ENCODE measurements around the gene MID1.

Gene MID1

DNA sequence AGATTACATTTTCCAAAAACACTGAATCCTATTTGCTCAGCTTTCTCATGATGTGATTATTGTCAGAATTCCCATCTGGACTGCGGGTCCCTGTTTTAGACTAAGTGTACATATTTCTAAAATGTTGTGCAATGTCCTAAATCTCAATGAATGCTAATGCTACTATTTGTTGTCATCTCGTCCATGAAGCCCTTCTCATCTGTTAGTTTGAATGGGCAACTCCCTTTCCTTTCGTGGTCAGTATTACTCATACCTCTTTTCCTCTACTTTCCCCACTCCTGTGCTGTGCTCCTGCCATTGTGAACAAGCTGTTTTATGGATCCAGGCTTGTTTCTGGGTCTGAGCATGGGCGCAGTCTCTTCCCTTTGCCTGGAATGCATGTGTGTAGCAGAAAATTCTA lies 91.0 kb downstream of the MID1 start:
- no peak for DNase-seq (ENCODE audit: low read depth)

DNA sequence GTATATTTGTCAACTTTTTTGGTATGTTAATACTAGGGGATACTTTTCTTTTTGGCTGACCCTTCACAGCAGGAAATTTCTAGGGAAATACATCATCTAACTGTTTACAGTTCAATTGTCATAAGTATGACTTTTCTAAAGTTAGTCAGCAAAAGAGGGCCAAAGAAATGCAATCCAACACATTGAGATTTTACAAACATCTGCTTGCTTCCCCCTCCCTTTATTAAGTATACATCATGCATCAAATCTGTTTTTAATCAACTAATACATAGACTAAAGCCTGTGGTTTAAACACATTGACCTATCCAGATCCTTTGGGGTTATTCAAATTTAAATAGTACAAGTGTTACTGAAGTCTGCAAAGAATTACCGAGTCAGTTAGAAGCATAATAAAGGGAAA lies 93.9 kb downstream of the MID1 start:
- no peak for DNase-seq (ENCODE audit: low read depth)

DNA sequence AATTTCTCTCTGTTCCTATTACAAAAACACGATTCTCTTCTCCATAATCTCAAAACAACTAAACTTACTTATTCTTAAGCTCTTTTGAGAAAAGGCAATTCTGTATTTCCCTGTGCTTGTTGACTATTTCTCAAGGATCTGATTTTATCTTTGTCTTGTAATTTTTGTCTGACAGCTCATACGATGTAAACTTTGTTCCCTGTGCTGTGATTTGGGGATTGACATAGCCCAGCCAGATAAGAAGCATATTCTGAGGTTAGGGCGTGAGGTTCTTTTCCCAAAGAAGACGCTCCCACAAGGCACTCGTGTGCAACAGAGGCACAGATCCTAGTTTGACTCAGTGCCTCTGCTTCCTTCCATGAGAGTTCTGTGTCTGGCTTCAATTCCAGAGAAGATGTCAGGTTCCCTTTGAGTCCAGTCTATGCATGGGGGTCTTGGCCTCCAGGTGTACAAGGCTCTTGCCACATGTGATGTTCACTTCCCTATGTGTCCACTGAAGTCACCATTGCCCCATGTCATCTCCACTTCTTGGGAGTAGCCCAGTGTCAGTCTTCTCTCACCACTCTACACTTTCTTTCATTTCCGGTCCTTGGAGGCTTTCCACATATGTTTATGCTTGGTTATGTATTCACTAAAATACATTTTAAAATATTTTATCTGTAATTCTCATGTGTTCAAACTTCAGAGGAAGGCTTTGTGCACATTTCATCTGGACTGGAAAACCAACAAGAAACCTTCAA lies 94.8 kb downstream of the MID1 start:
- DNase-seq (ENCODE audit: low read depth) = no peak

DNA sequence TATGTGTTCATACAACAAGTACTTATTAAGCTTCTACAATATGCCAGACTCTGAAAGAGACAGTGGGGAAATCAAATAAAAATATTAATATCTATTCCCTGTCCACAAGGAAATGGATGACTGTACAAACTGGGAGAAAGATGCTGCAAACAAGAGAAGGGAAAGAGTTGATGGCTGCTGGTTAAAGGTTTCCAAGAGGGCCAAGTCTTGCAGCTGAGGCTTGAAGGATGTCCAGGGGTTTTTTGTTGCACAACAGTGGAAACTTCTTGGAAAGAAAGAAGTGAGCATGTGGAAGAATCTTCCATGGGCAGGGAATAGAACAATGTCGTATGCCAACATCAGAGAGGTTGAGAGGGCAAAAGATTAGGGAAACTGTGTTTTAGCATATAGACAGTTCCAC lies 95.8 kb downstream of the MID1 start:
- no peak for DNase-seq (ENCODE audit: low read depth)

DNA sequence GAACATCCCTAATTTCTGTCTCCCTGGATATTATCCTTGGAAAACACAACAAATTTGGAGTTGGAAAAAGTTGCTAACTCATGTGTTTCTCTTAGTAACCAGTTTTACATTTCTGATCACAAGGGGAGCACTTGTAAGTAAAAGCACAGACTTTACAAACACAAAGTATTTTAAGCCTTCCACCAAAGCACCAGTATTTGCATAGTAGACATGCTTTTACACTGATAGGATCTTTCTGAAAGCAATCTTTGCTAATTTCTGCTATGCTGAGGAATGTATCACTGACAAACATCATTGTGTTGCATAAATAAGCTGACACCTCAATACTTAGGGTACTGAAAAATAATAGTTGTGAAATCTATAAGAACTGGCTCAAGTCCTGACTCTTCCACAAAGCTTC lies 100.6 kb downstream of the MID1 start:
- DNase-seq (ENCODE audit: low read depth) = no peak

DNA sequence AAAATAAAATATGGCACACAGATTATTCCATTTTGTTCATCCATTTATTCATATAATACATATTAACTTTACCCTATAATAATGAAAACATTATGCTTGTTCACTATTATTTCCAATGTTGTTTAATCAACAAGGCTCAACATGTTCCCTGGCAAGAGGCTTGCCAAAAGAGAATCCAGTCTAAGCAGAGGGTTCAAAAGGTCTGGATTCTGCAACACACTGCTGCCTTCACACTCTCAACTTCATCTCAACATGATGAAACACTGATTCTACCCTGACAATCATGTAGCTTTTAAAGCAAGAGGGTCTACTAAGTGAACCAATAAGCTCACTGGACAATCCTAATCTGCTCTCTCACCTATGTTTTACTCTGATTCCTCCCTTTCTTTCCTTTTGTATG lies 101.1 kb downstream of the MID1 start:
- no peak for DNase-seq (ENCODE audit: low read depth)

DNA sequence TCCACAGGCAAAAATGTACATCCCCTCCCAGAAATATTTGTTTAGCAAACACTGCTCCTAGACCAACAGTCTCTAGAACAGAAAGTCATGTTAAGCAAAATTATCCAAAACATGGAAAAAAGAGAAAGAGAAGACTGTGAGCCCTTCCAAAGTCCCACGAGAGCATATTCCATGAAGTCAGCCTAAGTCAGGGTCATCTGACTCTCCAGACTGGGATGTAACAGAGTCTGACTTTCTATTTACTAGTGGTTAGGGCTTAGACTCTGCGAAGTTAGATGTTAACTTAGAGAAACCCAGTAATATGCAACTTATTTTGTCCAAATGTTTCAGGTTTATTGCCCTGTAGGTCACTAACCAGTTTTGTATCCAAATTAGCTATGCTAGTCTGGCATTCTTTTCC lies 102.3 kb downstream of the MID1 start:
- no peak for DNase-seq (ENCODE audit: low read depth)

DNA sequence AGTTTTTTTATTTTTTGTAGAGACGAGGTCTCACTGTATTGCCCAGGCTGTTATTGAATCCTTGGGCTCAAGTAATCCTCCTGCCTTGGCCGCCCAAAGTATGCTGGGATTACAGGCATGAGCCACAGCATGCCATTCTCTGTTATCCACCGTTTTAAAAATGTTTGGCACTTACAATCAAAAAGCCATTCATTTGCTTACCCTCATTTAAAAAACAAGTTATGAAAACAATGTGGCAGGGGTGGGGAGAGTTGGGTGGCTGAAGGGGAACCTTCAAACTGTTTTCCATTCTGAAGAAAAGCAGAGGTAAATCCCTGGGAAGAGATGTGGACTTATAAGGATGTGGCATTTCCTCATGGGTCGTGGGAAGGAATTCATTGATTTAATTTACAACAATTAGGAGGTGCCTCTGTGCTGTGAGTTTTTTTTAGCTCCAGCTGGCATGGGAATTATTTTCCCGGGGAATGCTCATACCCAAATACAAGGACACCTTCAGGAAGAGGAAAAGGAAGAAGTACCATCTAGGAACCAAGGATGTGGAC lies 103.5 kb downstream of the MID1 start:
- DNase-seq (ENCODE audit: low read depth) = no peak

DNA sequence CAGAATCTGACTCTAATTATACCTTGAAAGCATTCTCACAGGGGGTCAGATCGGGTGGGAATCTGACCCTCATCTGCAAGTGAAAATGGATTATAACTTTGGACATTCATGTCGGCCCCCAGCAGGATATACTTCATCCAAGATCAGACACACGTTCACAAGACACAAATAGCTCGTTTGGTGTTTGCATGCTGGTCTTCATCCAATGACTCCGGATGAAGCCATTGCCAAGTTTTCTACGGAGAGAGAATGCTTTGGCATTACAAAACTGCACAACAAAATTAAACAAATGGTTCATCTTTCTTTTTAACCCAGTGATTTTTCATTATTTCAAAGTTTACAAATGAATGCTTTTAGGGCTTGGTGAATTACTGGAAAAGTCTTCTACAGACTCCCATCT lies 105.5 kb downstream of the MID1 start:
- DNase-seq (ENCODE audit: low read depth) = no peak

DNA sequence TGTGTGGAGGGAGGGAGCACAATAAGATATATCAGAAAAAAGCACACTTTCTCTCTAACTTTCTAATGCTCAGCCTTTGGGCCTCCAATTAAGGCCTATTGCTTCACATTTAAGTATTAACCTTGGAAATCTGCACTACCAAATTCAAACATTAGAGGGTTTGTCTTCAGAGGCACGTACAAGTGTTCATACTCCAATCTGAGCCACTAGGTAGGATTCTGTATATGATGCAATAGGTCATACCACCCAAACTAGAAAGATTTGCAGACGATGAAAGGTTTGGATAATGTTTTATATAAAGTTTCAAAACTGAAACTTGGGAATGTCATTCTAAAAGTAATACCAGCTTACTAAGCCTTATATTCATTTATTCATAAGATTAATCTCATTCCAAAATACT lies 106.4 kb downstream of the MID1 start:
- no peak for DNase-seq (ENCODE audit: low read depth)

DNA sequence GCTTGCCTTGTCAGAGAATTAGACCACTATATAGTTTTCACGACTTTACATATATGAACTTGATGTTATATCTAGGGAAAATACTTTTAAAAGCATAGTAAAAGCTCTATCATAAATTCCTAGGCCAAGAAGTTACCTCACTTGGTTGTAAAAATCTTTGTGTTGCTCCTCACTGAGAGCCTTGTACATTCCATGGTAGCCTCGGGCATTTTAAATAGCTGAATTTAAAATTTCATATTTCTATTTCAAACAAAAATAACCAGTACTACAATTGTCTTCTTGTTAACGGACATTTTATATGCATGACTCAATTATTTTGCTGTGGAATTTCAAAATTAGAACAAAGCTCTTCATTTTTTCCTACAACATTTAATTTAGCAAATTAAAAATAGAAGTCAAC lies 107.6 kb downstream of the MID1 start:
- no peak for DNase-seq (ENCODE audit: low read depth)

DNA sequence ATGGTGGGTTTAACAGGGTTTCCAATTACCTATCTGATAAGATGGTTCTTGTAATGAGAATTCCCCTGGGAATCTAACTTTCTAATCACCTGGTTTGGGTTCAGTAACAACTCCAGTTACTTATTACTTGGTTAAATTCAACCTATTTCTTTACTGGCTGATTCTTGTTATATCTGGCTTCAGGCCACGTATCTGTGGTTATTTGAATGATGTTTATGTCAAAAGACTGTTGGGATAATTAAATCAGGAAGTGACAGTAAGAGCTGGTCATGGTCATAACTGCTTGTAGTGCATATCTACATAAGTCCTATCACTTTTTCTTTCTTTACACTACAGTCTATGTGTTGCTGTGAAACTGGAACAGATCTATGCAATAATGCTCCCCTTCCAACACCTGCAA lies 108.1 kb downstream of the MID1 start:
- no peak for DNase-seq (ENCODE audit: low read depth)

DNA sequence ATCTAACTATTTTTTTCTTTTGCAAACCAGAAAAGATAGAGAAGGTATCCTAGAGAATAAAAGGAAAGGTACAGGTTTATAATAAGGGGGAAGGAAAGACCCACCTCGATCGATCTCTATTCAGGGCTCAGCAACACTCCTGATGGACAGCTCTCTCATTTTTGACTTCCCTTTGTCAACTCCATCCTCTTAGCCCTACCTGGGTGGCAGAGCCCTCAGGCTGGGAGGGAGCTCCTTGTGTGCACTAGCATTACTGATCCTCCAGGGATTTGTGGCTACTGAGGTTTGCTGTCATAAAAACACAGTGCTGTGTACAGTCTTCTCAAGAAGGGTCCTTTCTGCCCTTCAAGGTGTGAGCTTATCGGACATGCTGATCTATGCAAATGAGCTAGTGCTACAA lies 111.0 kb downstream of the MID1 start:
- no peak for DNase-seq (ENCODE audit: low read depth)

DNA sequence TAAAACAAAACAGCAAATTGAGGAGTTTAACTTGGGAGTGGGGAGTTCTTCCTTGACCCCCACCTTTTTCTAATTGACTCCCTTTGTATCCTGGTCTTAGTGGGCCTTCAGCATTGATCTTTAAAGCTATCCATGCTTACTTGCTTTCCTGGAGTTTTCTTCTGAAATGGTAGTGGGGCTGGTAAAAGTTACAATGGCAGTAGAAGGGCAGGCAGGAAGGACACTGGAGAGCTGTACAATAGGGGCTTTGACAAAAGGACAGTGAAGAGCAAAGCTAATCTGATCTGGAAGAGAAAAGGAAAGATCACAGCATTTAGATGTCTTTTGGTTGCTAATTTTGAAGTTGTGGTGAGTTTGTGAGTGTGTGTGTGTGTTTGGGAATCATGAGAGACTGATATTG lies 111.5 kb downstream of the MID1 start:
- no peak for DNase-seq (ENCODE audit: low read depth)

DNA sequence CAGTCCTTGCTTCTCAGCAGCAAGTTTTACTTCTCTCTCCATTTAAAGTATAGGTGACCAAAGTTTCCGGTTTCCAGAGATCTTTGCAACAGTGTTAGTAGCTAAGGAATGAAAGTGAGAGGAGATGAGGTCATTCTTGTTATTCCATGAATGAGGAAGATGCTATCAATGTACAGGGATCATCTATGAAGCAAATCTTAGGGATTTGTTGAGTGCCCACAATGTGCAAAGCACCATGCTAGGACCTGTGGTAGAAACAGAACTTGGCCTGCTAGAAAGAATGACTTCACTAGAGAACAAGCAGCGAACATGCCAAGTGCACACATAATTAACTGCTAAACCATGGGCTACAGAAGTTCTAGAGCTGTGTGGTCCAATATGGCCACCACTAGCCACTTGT lies 112.5 kb downstream of the MID1 start:
- DNase-seq (ENCODE audit: low read depth) = no peak

DNA sequence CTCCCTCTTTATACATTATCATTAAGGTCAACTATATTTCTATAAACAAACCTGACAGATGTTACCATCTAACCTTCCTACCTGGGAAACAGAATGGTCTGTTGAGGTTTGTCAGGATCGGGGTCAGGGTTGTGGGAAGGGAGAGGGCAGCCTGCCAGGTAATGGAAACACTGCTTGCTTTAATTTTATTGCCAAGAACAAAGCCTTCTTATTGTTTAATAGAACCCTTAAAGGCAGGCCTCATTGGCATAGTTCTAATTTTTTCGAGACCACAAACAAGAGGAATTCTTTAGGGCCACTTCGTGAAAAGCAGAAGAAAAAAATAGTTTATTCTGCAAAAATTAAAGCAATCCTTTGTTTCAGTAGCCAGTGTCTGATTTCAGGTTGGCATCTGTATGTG lies 113.2 kb downstream of the MID1 start:
- DNase-seq (ENCODE audit: low read depth) = no peak

DNA sequence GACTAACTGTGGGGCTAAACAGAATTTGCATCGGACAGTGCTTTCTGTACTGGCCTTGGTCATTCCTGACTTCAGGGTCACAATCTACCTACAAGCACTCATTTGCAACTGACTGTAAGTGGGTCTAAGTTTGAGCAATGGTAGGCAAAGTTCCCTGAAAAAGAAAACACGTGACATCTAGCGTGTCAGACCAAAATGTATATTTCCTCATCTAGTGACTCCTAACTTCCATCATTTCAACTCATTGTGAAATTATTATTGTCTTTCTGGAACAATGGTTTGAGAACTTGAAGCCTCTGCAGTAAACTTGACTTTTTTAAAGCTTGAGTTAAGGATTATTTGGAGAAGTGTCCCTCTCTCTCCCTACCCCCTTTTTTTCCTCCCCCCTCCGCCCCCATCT lies 113.6 kb downstream of the MID1 start:
- no peak for DNase-seq (ENCODE audit: low read depth)

DNA sequence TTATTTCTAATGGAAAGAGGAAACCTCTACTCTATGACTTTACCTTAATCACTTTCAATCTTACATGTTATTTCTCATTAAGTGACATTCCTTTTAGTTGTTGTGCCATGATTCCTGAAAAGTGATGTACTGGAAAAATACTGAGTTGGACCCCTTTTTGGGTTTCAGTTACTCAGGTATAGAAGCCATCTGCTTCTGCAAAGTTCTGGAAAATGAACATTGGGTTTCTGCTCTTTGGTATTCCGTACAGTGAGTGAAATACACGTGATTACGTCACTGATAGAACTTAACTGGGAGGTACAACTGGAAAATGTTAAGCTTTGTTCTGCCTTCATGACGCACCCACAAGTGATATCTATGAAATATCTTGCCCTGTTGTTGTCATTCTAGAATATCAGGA lies 114.7 kb downstream of the MID1 start:
- DNase-seq (ENCODE audit: low read depth) = no peak

DNA sequence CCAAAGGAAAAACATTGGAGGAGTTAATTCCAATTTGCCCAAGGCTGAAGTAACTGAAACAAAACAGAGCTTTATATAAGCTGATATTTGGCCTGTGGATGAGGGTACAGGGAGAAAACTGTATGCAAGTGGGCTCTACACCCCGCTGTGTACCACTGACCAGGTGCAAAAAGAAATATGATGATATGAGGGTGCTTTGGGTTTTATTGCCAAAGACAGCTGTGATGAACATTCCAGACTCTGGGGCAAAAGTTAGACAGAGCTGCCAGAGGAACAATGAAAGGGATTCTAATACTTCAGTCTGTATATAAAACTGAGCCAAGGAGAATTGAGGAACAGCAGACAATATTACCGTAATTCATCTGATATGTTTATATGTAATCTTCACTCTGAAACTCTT lies 117.4 kb downstream of the MID1 start:
- no peak for DNase-seq (ENCODE audit: low read depth)

DNA sequence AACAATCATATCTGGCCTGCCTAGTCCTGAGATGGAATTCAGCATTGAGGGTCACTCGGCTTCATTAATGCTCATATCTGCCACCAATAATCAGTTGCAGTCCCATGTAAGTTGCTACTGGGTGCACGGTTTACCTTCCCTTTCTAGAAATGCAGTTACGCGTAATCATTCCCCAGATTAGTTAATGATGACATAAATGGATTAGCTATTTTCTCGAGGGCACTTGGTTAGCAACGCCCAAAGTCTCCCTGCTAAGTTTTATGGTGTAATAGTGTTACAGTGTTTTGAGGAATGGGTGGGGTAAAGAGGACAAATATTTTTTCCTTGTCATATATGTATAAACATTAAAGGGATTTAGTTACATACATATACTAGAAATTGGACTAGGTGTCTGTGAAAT lies 118.8 kb downstream of the MID1 start:
- DNase-seq (ENCODE audit: low read depth) = no peak

DNA sequence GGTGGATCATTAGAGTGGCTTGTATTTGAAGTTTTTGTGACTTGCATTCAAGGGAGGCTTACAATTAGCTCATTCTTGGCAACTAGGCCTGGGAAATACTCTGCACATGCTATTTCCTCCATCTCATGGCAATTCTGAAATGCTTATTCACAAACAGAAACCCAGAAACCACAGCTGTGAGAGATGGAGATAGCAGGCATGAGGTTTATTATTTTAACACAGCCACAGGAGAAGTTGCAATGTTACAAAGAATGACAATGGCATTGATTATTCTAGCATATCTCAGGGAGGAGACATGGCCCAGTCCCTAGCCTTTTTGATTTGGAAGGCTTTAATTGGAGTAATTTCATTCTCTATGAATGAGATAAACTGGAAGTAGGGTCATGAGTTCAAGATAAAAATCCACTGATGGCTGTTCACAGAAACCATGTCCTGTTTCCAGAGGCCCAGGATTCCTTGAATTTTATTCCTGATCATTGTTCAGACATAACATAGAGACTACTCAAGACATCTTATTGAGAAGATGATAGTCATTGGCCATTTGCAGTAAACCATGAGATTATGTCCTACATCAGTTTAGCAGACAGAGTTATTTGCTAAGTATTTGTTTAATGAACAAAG lies 123.9 kb downstream of the MID1 start:
- DNase-seq (ENCODE audit: low read depth) = no peak

DNA sequence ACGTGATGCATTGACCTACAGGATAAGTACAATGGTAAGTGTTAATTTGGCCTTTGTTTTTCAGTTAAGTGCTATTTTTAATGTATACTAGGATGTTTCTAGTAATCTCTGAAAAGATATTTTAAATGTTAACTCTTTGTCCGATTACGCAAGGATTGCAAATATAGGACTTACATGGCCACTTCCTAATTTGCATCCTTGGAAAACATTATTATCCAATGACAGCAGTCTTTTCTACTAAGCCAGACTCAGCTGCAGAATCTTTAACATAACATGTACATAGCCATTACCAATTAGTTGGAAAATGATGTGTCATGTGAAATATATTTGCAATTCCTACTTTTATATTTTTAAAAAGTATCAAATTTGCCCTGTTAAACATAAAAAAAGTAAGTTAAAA lies 124.7 kb downstream of the MID1 start:
- no peak for DNase-seq (ENCODE audit: low read depth)

DNA sequence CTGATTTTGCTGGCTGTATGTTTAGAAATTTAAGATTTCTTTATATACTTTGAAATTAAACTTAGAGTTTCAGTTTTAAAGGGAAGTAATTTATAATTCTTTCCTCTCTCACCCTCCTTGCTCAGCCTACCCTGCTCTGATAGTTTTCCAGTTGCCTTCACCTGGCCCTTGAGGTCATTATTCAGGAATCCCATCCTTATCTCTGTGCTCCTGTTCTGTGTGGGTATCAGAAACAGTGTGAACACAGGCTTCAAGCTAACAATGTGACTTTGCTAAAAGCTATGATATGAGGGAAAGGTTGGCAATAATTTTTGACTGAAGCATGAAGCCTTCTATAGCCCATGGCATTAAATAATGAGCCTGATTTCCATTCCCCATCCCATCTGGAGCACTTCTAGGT lies 128.1 kb downstream of the MID1 start:
- DNase-seq (ENCODE audit: low read depth) = no peak

DNA sequence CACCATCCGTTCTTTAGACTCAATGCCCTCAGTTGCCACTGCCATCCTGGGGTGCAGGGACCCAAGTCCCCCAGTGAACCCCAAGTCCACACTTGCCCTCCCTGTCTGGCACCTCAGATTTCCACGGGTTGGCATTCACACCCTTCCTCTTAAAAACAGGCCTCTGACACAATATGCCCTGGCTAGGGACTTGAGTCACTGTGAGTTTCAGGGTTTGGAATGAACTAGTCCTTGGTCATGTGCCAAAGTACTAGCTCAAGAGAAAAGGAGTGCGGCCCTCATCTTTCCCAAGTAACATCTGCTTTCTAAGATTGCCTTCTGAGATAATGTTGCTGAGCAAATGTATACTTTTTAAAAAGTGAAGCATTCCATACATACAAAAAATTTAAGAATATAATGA lies 134.0 kb downstream of the MID1 start:
- DNase-seq (ENCODE audit: low read depth) = no peak
